Esophagus squamous epithelium (tissue), 4 donors: Measurements from ENCODE around the gene BTG2.

ENCODE experiments used
- POLR2A ChIP-seq, 4 donors: fragments of 450-650 bp; IDR thresholded peaks; one replicate each; pipeline ENCODE4 v1.6.1; 2017; ENCODE audit warnings: antibody characterized with exemption in 4 of 4, mild to moderate bottlenecking in 4 of 4, moderate library complexity in 3 of 4
- TF ChIP-seq, protein P1 (sequence below), 6 experiments: fragments of 450-650 bp in 4 of 6; fragments of 200-600 bp in 2 of 6; sonication (generic) in 2 of 6; IDR thresholded peaks; one replicate each; pipeline ENCODE4 v1.5.1; 2016 to 2019; ENCODE audit warnings: antibody characterized with exemption in 6 of 6, mild to moderate bottlenecking in 4 of 6, moderate library complexity in 4 of 6

- TF ChIP-seq POLR2A (IDR thresholded peaks at IDR 0.05) = no peak
- TF ChIP-seq, protein P1, sequence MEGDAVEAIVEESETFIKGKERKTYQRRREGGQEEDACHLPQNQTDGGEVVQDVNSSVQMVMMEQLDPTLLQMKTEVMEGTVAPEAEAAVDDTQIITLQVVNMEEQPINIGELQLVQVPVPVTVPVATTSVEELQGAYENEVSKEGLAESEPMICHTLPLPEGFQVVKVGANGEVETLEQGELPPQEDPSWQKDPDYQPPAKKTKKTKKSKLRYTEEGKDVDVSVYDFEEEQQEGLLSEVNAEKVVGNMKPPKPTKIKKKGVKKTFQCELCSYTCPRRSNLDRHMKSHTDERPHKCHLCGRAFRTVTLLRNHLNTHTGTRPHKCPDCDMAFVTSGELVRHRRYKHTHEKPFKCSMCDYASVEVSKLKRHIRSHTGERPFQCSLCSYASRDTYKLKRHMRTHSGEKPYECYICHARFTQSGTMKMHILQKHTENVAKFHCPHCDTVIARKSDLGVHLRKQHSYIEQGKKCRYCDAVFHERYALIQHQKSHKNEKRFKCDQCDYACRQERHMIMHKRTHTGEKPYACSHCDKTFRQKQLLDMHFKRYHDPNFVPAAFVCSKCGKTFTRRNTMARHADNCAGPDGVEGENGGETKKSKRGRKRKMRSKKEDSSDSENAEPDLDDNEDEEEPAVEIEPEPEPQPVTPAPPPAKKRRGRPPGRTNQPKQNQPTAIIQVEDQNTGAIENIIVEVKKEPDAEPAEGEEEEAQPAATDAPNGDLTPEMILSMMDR (IDR thresholded peaks at IDR 0.05) = no peak
These were observed 34.1 kb upstream of the BTG2 start for GRCh38 chr1:203271018-203271743.
